ENCODE results near the gene GCAT.

GCAT gene

GRCh38 chr22:37846433-37846832, 38.7 kb downstream of the GCAT start:
- no peak for DNase-seq

GRCh38 chr22:37848587-37849088, 40.9 kb downstream of the GCAT start:
- DNase-seq: no peak

GRCh38 chr22:37849089-37849751, 41.5 kb downstream of the GCAT start, which contains the start of gene EIF3L:
Gene EIF3L (plus strand): TSS chr22:37849419. CDS start chr22:37849450, 31 bp downstream.
- DNase-seq: peak; percentile 78 to 83

- DNase-seq: no peak
Observed at GRCh38 chr22:37850801-37851200, 43.1 kb downstream of the GCAT start.

GRCh38 chr22:37852418-37852817, 44.7 kb downstream of the GCAT start:
- no peak for DNase-seq

GRCh38 chr22:37854946-37855345, 47.2 kb downstream of the GCAT start:
- no peak for DNase-seq

- DNase-seq: no peak
Observed at GRCh38 chr22:37855462-37855861, 47.7 kb downstream of the GCAT start.

- DNase-seq: no peak
Observed at GRCh38 chr22:37860796-37861421, 53.2 kb downstream of the GCAT start.

GRCh38 chr22:37862570-37863325, 55.0 kb downstream of the GCAT start:
- DNase-seq: no peak

GRCh38 chr22:37865510-37865909, 57.8 kb downstream of the GCAT start:
- DNase-seq: no peak
